SK-N-MC (cell line): ENCODE data around the gene ITSN1.

ENCODE experiments used
- DNase-seq: peaks from one replicate; pipeline ENCODE4 v3.0.0-alpha.2; 2011; ENCODE audit warnings: low read depth, low spot score
- H3K27ac ChIP-seq: fragments of 200-600 bp; sonication (generic); 2 replicates; pipeline ENCODE4 v1.5.1; 2016; ENCODE audit warnings: mixed run types
- H3K36me3 ChIP-seq: fragments of 200-600 bp; sonication (generic); 2 replicates; pipeline ENCODE4 v1.6.1; 2017; ENCODE audit warnings: antibody characterized with exemption, low read length, mixed read lengths; ENCODE audit not compliant: insufficient read depth
- H3K4me3 ChIP-seq: fragments of 200-600 bp; sonication (generic); 2 replicates; pipeline ENCODE4 v1.5.1; 2016
- H3K9ac ChIP-seq: fragments of 200-600 bp; sonication (generic); 2 replicates; pipeline ENCODE4 v1.8.0; 2017; ENCODE audit warnings: mixed run types, mixed read lengths; ENCODE audit not compliant: insufficient read length
- H3K9me3 ChIP-seq: fragments of 200-600 bp; sonication (generic); 2 replicates; pipeline ENCODE4 v1.6.1; 2017; ENCODE audit warnings: low read depth, mild to moderate bottlenecking, antibody characterized with exemption, low read length, moderate library complexity, mixed read lengths
- EZH2 ChIP-seq: fragments of 200-600 bp; sonication (generic); IDR thresholded peaks from one replicate; pipeline ENCODE4 v1.6.1; 2017; ENCODE audit warnings: antibody characterized with exemption
- FOXP2 ChIP-seq: optimal IDR thresholded peaks from 2 replicates; pipeline ENCODE3; 2011; ENCODE audit warnings: mild to moderate bottlenecking, moderate library complexity; ENCODE audit not compliant: insufficient read depth; ENCODE audit errors: extremely low read length, control extremely low read depth
- POLR2AphosphoS5 ChIP-seq: IDR thresholded peaks from 2 replicates; pipeline ENCODE4 v1.6.1; 2012; ENCODE audit warnings: mild to moderate bottlenecking, low read depth, low read length, borderline replicate concordance

ITSN1 gene

GRCh38 chr21:33691945-33692603 lies 49.8 kb downstream of the ITSN1 start:
- H3K4me3 ChIP-seq = no peak overlapping the region
- no peaks in the 10 kb centered on the region for H3K36me3 ChIP-seq
- H3K9me3 ChIP-seq = no peaks in the 10 kb centered on the region
- DNase-seq = no peak
- H3K27ac ChIP-seq = no peak overlapping the region
- H3K9ac ChIP-seq = no peak overlapping the region
- TF ChIP-seq POLR2AphosphoS5 = no peak
- TF ChIP-seq EZH2 = no peak
- TF ChIP-seq FOXP2 = no peak

- Histone ChIP-seq H3K9ac (no peak overlapping the region), H3K4me3 (no peak overlapping the region), H3K36me3 (no peaks in the 10 kb centered on the region), H3K27ac (no peak overlapping the region), H3K9me3 (no peaks in the 10 kb centered on the region)
- no peak for DNase-seq
- TF ChIP-seq POLR2AphosphoS5 (no peak), EZH2 (no peak), FOXP2 (no peak)
These were observed 53.5 kb downstream of the ITSN1 start for GRCh38 chr21:33695813-33696212.

GRCh38 chr21:33696465-33696864 lies 54.2 kb downstream of the ITSN1 start:
- Histone ChIP-seq H3K27ac (no peak overlapping the region), H3K9me3 (no peaks in the 10 kb centered on the region), H3K9ac (no peak overlapping the region), H3K36me3 (no peaks in the 10 kb centered on the region), H3K4me3 (no peak overlapping the region)
- DNase-seq = no peak
- no peak for TF ChIP-seq POLR2AphosphoS5
- no peak for TF ChIP-seq EZH2
- no peak for TF ChIP-seq FOXP2

GRCh38 chr21:33698087-33698860 lies 56.0 kb downstream of the ITSN1 start:
- Histone ChIP-seq H3K9me3 (no peaks in the 10 kb centered on the region), H3K27ac (no peak overlapping the region), H3K9ac (no peak overlapping the region), H3K4me3 (no peak overlapping the region), H3K36me3 (no peaks in the 10 kb centered on the region)
- no peak for DNase-seq
- TF ChIP-seq FOXP2 (no peak), EZH2 (no peak), POLR2AphosphoS5 (no peak)

DNA sequence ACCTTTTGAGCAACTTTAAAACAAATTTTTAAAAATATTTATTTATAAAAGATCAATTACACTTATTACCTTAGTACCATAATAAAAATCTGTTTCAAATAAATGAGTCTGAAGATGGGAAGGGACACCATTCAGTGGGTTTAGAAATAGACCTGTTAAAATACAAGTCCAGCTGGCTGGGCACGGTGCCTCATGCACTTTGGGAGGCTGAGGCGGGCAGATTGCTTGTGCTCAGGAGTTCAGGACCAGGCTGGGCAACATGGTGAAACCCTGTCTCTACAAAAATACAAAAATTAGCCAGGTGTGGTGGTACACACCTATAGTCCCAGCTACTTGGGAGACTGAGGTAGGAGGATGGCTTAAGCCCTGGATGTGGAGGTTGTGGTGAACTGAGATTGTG lies 57.0 kb downstream of the ITSN1 start:
- TF ChIP-seq POLR2AphosphoS5 (no peak), EZH2 (no peak), FOXP2 (no peak)
- Histone ChIP-seq H3K9ac (no peak overlapping the region), H3K4me3 (no peak overlapping the region), H3K27ac (no peak overlapping the region), H3K36me3 (no peaks in the 10 kb centered on the region), H3K9me3 (no peaks in the 10 kb centered on the region)
- DNase-seq = no peak

- DNase-seq = no peak
- no peak overlapping the region for H3K27ac ChIP-seq
- no peak overlapping the region for H3K9ac ChIP-seq
- H3K4me3 ChIP-seq = no peak overlapping the region
- H3K9me3 ChIP-seq = no peaks in the 10 kb centered on the region
- TF ChIP-seq POLR2AphosphoS5 (no peak), EZH2 (no peak), FOXP2 (no peak)
- H3K36me3 ChIP-seq = no peaks in the 10 kb centered on the region
These were observed 58.2 kb downstream of the ITSN1 start for GRCh38 chr21:33700491-33700890.

DNA sequence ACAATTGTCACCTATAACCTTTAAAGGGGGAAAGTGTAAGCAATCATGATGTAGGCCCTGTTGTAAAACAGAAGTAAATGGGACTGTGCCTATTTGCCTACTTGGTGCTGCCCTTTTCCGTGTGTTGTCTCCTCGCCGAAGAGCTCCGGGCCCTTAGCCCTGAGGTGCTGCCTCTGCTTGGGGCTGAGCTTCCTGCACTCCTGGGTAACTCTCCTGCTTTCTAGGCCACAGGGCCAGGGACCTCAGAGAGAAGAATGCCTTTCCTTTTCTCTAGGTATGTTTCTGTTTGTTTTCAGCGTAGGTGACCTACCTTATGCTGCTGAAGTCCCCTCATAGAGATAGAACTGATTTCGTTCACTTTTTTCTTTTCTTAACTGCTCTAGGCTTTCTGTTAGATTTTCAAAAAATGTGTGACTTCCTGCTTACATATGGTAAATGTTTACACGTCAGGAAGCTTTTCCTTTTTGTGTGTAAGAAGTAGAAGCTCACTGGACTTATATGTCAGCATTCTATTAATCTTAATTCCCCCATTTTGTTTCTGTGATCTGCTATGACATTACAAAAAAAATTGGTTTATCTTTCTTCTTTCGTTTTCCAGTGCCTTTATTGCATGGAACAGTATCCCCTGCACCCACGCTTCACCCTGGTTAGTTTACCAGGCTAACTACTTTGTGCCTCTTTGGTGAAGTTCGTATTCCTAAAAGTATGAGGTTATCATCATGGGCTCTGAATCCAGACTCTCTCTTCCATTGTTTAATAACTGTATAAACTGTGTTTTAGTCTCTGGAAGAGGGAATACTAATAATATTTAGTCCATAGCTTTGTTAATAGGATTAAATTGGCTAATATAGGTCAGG lies 61.7 kb downstream of the ITSN1 start:
- no peak for DNase-seq
- no peak overlapping the region; the same call in 1 of the 2 replicates for H3K4me3 ChIP-seq
- TF ChIP-seq FOXP2 (no peak), POLR2AphosphoS5 (no peak), EZH2 (no peak)
- peak overlapping the region; percentile 42 for H3K9ac ChIP-seq
- peaks cover 4% of the 10 kb centered on the region for H3K36me3 ChIP-seq
- peak overlapping the region; percentile 61 for H3K27ac ChIP-seq
- H3K9me3 ChIP-seq = no peaks in the 10 kb centered on the region

DNA sequence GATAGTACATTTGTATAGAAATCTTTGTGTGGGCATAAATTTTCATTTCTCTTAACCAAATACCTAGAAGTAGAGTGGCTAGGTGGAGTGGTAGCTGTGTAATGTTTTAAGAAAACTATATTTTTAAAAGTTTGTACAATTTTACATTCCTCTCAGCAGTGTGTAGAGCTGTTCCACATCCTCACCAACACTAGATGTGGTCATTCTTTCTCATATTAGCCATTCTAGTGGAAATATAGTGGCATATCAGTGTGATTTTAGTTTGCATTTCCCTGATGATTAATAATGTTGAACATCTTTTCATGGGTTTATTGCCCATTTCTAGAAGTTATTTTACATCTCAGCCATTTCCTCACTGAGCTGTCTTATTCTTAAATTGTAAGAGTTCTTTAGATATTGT lies 65.5 kb downstream of the ITSN1 start:
- no peak overlapping the region for H3K4me3 ChIP-seq
- DNase-seq = no peak
- H3K27ac ChIP-seq = no peak overlapping the region
- peaks cover 5% of the 10 kb centered on the region for H3K36me3 ChIP-seq
- TF ChIP-seq FOXP2 (no peak), EZH2 (no peak), POLR2AphosphoS5 (no peak)
- no peak overlapping the region for H3K9ac ChIP-seq
- no peaks in the 10 kb centered on the region for H3K9me3 ChIP-seq
